H4 (cell line): Measurements from ENCODE around the gene SLF2. TPM values are rescaled to one million over a fixed set of nuclear protein-coding genes. Genes with fewer than 3 reads are reported as not detected.

Source experiments
- DNase-seq: peaks from one replicate; pipeline ENCODE4 v3.0.0-alpha.2; 2015; ENCODE audit warnings: low spot score
- total RNA-seq: library from RNA; depleted of rRNA; stranded (reverse); fragments of >200 nt; shearing (Covaris generic); gene quantifications from 2 replicates; pipeline ENCODE4 v1.2.3, GENCODE V29; 2014

Gene SLF2
- total RNA-seq, 1 experiment from 2014 or later = 14.0 TPM

DNA sequence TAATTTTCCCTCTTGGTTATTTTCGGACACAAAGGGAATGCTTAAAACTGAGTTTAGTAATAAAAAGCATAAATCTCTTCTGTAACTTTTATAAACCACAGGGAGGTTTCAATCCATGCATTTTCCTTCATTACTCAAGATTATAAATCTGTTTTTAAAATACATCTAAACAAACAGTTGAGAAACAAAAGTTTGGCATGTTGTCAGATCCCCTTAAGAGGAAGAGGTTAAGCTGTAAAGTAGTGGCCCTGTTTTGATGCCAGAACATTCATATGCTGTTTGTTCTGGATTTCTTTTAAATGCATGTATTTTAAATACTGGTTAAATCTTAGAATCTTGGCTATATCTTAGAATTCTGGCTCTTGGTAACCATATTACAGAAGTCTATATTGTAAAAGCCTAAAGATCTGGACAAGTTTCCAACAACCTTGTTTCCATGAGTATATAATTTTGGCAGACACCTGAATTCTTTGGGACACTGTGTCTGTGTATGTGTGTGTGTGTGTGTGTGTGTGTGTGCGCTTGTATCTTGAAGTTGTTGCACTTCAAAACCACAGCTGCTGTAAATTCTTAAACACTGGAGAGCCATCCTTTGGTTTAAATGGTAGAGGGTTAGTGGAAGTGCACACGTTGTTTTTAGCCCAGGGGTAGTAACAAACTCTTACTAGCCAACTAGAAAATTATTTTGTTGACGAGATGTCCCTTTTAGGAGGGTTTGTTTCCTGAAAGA, 49.8 kb downstream of the SLF2 start:
- no peak for DNase-seq

DNA sequence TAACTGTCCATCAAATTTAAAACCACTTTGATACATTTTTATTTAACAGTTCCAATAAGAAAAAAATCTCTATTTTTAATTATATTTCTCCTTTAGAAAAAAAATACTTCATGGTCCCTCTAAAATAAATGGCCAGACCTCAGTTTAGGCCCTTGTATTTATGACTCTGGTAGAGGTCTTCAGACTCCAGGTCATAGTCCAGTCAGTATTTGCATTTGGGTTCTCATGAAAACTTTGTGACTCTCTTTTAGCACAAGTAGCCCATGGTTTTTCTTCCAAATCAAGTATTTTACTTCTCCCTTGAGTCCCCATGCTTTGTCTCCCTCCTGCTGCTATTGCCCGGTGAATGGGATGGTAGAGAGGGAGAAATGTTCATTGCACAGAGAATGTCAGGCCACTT, 51.1 kb downstream of the SLF2 start:
- no peak for DNase-seq

DNA sequence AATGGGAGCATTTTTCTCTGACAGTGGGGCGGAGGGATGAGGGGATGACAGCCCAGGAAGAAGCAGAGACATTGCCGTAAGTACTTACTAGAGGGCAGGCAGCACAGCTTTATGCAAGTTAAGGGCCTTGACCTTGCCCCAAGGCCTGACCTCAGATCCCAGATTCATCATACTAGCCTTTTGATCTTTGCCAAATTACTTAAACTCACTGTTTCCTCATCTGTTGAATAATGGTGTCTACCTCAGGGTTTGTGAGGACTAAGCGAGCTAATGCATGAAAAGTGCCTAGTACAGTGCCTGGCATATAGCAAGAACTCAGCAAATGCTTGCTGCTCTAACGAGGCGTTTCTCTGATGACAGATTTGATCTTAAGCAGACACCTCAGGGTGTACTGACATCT, 53.1 kb downstream of the SLF2 start:
- no peak for DNase-seq

DNA sequence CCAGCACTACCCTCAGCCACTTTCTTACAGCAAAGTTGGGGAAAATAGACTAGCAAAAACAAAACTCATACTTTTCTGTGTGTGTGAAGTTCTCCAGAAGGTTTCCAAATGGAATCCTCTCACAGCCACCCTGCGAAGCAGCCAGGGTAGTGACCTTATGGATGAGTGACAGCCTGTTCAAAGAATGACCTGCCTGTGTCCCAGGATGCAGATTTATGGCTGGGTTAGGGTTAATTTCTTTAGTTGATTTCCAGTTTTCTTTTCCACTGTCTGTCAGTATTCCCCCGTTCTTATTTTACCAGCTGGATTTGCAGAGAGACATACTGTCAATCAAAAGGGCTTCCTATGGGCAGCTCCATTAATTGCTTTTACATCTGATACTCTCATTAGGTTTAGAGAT, 54.1 kb downstream of the SLF2 start:
- DNase-seq = no peak

DNA sequence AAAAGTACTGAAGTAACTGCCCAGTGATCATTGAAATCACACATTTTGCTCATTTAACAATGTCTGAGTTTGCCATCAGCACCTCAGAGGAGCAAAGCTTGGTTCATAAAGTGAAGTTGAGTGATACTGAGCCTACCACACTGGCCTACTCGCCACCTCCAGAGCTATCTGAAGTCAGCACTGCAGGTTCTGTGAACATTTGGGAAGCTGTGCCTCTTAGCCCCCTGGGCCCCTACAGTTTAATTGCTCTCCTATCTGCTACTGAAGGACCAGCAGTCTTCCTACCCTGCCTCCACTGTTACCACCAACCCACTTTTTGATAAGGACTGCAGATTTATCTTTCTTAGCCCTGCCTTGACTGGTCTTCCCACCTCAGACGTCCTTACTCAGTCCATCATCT, 54.6 kb downstream of the SLF2 start:
- no peak for DNase-seq

DNA sequence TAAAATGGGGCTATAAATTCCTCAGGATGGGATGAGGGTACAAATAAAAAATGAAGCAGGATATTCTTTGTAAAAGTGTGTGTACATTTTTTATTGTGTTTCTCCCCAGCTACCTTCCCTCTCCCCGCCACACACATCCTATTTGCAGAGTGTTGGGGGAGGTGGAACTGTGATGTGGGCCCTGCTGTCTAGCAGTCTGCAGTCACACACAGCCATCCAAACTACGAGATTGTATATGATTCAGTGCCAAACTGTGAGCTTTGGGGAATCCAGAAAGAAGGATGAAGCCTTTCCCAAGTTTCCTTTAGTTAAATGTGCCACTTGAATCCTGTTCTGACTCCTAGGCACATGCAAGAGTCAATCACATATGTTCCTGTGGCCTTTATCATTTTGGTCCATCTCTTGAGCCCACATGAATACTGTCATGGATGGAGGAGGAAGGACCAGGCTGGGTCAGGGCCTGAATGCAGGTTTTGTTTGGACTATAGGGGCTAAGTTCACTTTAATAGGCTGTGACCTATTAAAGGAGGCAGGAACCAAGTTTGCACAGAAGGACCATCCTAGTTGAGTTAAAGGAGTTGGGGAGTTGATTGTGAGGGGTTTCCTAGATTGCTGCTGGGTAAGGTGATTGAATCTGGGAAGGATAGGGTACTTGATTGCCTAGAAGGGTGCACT, 55.4 kb downstream of the SLF2 start:
- no peak for DNase-seq

DNA sequence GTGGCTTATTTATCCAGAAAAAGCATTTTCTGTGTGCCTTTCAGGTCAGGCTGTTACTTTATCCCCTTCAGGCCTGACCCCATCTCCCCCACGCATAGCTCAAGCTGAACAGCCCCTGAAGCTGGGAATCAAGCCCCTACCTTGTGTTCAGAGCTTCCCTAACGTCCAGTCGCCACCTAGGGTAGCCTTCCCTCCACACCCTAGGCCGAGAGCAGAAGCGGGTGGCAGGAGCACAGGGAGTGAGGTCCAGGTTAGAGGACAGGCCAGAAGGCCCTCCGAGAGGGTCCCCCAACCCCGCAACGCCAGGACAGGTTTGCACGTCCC, 56.1 kb downstream of the SLF2 start:
- no peak for DNase-seq

DNA sequence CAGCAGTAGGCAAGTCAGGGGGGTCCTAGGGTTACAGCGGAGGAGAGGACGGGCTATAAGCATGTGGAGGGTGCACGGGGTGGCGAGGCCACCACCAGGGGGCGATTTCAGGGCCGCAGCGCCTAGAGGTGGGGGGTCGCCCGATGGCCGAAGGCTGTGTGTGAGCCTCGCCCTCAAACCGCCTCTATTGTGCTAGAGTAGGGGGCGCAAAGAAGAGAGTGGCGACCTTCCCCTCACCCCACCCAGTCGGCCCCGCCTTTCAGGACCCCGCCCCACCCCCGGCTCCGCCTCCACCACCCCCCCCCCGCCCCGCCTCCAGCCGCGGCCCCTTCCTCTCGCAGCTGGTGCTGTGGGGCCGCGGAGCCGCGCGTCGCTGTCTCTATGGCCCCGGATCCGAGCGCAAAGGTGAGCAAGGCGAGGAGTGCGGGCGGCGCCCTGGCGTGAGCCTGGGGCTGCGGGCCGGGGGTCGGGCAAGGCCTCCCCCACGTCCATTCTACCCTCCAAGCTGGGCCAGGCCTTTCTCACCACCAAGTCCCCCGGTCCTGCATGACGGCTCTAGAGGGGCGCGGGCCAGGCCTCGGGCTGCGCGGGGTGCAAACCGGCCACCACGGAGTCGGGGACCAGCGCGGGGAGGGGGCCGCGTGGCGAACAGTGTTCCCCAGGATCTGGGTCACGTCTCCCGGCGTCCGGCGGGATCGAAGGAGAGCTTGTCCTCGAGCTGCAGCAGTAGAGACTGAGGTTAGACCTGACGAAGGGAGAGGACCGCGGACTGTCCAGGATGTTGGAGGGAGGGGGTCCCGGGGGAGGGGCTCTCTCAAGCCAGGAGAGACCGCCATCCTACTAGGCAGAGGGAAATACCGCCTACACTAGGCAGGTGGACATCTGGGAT, 56.7 kb downstream of the SLF2 start, which contains the start of gene SEMA4G:
Gene SEMA4G (plus strand): TSS at position 318 of the 889 bp plus-strand sequence. CDS start 3,409 bp downstream, outside the sequence.
- no peak for DNase-seq

DNA sequence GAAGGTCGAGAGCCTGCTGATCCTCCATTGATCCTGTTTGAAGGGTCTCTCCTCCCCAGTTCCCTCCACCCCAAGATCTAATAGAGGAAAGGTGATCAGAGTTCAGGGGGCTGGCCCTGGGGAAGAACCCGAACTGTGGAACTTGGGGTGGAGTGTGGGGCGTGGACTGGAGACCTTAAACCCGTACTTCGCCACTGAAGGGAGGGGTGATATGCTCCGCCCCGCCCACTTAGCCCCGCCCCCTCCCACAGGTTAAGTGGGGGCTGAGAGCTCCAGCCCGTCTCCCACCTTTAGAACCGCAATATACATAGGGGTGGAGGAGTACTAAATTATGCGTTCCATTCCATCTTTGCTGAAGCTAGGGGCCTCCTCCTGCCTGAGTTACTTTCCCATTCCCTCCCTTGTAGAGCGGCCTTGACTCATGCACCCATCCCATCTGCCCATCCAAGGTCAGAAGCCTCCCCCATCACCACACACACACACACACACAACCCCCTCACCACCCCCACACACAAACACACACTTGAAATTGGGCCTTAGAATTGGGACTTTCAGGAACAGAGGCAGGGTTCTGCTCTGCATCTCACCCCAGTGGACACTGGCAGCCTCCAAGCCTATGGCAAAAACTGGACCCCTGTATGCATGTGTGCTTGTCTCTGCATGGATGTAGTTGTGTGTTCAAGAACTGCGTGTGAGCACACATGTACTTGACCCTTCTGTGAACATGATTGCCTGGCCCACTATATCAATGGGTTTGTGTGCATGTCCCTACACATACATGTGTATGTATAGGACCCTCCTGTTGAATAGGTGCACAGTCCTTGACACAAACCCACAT, 57.5 kb downstream of the SLF2 start:
- no peak for DNase-seq

DNA sequence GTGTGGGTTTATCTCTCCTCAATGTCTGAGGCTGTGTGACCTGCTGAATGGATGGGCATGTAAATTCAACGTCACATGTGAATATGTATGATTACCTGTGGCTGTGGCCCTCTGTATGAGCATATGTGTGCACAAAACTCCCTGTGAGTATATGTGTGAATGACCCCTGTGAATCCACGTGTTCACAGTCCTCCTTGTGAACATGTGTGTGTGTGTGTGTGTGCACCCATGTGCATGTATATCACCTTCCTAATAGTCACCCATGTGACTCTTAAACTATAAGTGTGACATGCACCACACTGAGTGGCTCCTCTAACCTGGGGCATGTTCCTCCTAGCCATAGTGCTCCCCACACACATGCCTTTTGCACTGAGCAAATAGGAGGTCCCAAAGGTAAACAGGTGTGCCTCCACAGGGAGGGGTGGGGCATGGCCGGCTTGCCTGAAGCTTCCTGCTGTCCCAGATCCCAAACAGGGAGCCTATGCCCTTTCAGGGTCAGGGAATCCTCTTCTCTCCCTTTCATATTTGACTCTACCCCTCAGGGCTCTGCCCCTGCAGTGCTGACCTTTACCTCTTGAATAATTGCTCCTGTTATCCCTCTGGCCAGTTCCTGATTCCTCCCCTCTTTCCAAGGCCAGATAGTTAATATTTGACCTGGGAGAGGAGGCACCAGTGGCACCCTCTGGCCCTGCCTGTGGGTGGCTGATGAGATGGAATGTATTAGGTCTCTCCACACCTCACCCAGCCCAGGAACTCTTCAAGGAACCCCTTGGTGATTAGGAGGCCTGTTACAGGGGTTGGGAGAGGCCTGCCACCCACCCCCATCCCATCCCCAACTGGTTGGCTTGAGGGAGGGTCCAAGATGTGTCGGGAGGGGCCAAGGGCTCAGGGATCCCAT, 58.4 kb downstream of the SLF2 start:
- no peak for DNase-seq

DNA sequence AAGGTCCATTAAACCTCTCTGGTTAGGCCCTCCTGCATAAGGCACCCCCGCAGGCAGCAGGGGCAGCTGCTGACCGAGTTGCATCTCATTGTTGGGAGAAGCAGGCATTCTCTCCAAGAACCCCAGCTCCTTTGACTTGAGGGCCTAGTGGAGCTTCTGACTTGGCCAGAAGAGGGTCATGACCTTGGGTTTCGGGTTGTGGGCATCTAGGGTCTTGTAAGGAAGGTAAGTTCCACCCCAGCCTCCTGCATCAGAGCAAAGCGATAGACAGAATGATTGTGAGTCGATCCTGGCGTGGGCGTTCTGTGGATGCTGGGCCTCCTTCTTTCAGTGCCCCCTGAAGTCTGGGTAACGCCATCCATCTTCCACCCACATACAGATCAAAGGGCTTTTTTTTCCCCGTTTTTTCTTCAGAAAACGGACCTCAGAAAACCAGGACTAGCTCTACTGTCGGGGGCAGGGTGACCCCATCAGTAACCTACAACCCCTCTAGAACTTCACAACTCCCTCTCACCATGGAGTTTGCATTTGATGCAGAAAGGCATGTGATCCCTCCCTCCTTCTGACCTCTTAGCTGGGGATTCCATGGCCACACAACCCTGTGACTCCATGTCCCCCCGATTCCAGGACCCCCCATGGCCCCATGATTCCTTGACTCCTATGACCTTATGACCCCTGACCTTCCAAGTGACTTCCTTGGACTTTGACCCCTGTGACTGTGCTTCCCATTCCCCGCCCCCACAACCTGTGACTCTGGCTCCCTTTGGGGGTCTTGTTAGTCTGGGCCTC, 59.5 kb downstream of the SLF2 start:
- DNase-seq = no peak

DNA sequence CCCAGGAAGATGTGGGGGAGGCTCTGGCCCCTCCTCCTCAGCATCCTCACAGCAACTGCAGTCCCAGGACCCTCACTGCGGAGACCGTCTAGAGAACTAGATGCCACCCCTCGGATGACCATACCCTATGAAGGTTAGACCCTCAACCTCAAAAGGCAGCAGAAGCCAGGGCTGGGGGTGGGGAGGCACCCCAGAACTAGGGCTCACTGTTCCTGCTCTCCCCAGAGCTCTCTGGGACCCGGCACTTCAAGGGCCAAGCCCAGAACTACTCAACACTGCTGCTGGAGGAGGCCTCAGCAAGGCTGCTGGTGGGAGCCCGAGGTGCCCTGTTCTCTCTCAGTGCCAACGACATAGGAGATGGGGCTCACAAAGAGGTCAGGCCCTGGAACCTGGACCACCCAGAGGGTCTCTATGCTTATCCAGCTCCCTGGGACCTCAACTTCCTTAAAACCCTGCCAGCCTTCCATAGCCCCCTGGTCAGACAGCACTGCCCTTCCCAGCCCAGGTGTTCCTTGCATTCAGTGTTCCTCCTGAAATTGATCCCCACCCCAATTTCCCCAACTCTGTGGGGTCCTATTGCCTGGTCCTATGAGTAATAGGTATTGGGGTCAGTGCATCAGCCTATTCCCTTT, 60.3 kb downstream of the SLF2 start:
- no peak for DNase-seq

DNA sequence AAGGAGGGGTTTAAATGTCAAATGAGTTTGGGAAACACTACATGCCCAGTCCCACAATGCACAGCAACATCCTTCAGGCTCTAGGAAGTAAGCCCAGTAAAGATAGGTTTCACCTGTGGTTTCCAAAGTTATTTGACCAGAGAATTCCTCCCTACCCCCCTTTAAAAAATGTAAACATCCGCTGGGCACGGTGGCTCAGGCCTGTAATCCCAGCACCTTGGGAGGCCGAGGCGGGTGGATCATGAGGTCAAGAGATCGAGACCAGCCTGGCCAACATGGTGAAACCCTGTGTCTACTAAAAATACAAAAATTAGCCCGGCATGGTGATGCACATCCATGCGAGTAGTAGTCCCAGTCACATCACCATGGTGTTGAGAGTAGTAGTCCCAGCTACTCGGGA, 62.6 kb downstream of the SLF2 start:
- peak; percentile 36 for DNase-seq

DNA sequence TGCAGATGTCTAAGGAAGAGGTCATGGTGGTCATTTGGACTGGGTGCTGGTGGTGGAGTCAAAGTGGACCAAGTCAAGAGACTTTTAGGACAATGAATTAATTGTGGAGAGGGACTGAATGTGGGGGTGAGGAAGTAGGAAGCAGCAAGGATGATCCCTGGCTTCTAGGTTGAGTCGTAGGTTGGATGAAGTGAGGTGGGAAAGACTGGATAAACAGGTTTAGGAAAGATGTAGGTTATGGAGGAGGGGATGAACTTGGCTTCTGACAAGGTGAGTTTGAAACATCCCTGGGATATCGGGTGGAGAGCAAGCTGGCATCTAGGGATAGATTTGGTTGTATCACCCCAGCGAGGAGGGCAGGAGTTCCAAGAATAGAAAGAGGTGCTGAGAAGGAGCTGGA, 64.1 kb downstream of the SLF2 start:
- DNase-seq = no peak

DNA sequence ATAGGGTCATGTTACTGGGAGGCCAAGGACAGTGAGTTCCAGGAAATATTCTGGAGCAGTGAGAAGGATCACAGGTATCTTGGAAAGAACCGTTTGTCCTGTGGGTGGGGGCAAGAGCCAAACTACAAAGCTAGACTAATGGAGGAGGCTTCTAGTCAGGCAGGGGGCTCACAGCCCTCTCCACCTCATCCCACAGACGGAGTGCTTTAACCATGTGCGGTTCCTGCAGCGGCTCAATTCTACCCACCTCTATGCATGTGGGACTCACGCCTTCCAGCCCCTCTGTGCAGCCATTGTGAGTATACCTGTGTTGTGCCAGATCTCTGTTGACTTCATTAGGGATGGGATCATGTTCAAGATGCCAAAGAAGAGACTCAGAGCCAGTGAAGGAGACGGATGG, 64.7 kb downstream of the SLF2 start:
- DNase-seq = no peak

DNA sequence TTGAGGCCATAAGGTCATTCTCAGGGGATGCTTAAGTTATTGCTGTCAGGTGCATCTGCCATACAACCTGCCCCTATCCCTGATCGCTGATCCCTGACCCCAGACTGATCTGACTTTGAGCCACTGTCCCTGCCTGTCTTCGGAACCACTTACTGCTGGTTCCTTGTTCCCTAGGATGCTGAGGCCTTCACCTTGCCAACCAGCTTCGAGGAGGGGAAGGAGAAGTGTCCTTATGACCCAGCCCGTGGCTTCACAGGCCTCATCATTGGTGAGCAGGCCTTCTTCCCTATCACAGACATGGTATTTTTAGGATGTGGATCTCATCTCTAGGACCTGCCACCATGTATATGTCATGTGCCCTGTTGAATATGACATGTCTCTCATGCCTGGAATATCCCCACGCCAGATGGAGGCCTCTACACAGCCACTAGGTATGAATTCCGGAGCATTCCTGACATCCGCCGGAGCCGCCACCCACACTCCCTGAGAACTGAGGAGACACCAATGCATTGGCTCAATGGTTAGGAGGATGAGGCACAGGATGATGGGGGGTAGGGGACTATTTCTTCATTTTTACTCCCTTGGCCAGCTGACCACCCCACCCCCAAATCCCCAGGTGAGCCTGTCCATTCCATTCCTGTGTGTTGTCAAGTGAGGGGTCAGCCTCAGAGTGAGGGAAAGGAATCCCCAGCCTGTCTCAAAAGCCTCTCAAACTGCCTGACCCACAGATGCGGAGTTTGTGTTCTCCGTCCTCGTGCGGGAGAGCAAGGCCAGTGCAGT, 65.5 kb downstream of the SLF2 start:
- no peak for DNase-seq

DNA sequence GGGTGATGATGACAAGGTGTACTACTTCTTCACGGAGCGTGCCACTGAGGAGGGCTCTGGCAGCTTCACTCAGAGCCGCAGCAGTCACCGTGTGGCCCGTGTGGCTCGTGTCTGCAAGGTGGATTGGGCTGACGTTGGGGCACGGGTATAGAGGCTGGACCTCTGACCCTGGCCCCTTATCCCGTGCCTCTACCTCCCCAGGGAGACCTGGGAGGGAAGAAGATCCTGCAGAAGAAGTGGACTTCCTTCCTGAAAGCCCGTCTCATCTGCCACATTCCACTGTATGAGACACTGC, 66.1 kb downstream of the SLF2 start:
- DNase-seq = no peak

DNA sequence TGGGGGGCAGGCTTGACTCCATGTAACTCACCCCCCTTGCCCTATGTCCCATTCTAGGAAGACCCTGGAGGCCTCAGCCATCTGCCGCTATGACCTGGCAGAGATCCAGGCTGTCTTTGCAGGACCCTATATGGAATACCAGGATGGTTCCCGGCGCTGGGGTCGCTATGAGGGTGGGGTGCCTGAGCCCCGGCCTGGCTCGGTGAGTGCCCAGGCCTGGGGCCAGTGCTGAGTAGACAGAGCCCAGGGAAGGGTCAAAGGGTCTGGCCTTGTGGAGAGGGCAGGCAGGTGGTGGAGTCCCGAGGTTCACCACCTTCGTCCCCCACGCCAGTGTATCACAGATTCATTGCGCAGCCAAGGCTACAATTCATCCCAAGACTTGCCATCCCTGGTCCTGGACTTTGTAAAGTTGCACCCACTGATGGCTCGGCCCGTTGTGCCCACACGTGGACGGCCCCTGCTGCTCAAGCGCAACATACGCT, 67.1 kb downstream of the SLF2 start:
- DNase-seq = no peak

DNA sequence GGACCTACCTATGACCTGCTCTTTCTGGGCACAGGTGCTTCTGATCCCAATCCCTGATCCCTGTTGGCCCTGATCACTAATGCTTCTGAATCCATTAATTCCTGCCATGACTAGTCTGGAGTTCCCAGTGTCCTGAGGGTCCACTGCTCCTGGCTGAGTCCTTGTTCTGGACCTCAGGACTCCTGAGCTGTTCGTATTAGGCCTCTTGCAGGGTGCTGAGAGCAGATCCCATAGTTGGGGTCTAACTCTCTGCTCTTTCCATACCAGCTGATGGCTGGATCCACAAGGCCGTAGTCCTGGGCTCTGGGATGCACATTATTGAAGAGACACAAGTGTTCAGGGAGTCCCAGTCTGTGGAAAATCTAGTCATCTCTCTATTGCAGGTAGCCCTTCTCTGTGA, 67.5 kb downstream of the SLF2 start:
- no peak for DNase-seq
